Retina (tissue), 1 donor: ENCODE data around the gene LGALS16.
"Not testable (repeated sequence)": the region's sequence is repeated elsewhere in the genome, so short reads cannot be mapped to it uniquely, and the experiment has no call there.

ENCODE experiments used
- DNase-seq: peaks from one replicate; pipeline ENCODE4 v3.0.0-alpha.2; 2016

LGALS16 gene

GRCh38 chr19:39655613-39656012, at the start of gene LGALS16:
Gene LGALS16, plus strand, starts transcription at chr19:39655913. Its CDS starts 49 bp downstream, at chr19:39655962.
- DNase-seq = no peak

GRCh38 chr19:39607021-39607420, 48.7 kb upstream of the LGALS16 start:
- DNase-seq = no peak

GRCh38 chr19:39607561-39607960, 48.2 kb upstream of the LGALS16 start:
- no peak for DNase-seq

DNA sequence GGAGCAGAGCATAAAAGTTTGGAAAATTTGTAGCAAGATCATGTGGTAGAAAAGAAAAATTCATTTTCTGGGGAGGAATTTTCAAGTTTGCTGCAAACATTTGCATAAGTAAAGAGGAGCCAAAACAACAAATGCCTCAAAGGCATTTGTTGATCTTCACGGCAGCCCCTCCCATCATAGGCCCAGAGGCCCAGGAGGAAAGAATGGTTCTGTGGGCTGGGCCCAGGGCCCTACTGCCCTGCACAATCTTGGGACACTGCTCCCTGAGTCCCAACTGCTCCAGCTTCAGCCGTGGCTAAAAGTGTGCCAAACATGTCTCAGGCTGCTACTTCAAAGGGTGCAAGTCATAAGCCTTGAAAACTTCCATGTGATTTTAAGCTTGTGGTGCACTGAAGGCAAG, 42.1 kb upstream of the LGALS16 start:
- no peak for DNase-seq

DNA sequence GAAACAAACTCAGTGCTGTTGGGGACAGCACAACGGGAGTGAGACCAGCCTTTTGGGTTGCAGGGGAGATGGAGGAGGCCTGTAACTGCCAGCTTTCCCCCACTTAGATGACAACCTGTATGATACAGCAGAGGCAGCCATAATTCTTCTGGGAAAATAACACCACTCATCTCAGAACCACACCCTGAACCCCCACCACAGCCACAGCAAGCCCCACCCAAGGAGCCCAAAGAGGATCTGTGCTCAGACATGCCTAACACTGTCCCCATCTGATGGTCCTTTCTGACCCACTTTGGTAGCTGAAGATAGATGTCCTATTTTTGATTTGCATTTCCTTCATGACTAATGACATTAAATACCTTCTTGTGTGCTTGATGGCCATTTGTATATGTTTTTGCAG, 38.0 kb upstream of the LGALS16 start:
- no peak for DNase-seq

DNA sequence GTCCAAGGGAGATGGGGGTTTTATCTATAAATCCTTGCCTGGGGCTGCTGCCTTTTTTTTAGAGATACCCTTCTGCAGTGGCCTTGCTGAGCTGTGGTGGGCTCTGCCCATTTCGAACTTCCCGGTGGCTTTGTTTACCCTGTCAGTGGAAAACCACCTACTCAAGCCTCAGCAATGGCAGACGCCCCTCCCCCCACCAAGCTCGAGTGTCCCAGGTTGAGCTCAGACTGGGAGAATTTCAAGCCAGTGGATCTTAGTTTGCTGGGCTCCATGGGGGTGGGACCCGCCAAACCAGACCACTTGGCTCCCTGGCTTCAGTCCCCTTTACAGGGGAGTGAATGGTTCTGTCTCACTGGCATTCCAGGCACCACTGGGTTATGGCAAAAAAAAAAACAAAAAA, 31.8 kb upstream of the LGALS16 start:
- DNase-seq = no peak

GRCh38 chr19:39627631-39628030, 28.1 kb upstream of the LGALS16 start:
- DNase-seq = not testable (repeated sequence)

- DNase-seq = no peak
Observed at GRCh38 chr19:39631178-39631577, 24.5 kb upstream of the LGALS16 start.

GRCh38 chr19:39631626-39632025, 24.1 kb upstream of the LGALS16 start:
- DNase-seq = no peak

DNA sequence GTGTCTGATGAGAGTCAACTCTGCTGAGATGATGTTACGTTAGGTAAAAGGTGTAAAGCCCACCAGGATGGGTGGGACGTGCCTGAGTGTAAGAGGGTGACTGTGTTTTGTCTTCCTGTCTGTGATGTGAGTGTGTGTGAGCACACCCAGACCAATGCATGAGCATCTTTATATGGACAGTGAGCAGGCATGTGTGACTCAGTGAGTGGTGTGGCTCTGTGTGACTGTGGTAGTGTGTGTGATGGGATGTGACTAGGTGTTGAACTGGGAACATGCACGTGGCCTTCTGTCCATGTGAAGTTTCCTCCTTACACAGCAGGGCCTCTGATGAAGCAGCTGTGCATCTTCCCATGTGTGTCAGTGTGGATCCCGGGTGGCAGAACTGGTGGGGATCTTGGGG, 17.8 kb upstream of the LGALS16 start:
- no peak for DNase-seq

DNA sequence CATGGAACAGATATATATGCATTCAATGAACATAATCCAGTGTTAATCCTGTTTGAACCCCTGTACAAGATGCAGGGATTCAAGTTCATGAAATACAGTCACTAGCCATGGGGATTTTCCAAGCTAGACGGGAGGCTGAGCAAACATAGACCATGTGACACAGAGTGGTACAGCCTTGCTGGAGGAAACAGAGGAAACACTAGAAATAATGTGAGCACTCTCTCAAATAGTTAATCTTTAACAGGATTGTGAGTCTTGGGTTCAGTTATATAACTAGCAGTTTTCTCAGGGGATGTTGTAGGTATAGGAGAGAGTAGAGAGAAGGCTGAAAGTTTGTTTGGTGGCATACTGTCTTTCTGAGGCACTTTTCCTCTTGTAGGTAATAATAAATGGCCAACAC, 13.9 kb upstream of the LGALS16 start:
- no peak for DNase-seq

- no peak for DNase-seq
Observed at GRCh38 chr19:39643591-39643990, 12.1 kb upstream of the LGALS16 start.

DNA sequence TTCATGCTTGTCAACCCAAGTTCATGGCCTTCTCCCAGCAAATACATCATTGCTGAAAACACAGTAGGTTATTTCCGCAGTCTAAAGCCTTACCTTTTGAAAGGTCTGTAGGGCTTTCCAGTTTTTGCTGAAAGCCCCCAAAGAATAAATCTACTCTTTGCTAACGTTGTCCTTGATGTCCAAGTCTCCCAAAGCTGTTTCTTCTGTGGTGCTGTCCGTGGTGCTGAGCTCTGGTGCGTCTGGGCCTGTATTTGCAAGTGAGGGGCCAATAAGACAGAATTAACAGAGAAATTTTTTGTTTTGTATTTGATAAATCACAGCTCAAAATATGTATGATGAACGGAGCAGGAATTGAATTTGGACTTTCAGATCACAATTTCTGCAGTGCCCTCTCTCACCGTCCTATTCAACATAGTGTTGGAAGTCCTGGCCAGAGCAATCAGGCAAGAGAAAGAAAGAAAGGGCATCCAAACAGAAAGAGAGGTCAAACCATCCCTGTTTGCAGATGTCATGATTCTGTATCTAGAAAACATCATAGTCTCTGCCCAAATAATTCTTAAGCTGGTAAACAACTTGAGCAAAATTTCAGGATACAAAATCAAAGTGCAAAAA, 9.8 kb upstream of the LGALS16 start:
- no peak for DNase-seq

DNA sequence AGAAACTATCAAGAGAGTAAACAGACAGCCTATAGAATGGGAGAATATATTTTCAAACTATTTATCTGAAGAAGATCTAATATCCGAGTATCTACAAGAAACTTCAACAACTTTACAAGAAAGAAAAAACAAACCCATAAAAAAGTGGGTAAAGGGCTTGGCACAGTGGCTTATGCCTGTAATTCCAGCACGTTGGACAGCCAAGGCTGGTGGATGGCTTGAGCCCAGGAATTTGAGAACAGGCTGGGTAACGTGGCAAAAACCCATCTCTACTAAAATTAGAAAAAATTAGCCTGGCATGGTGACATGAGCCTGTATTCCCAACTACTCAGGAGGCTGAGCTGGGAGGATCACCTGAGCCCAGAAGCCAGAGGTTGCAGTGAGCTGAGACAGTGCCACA, 7.8 kb upstream of the LGALS16 start:
- no peak for DNase-seq

GRCh38 chr19:39659791-39660190, 4.1 kb downstream of the LGALS16 start:
- no peak for DNase-seq

DNA sequence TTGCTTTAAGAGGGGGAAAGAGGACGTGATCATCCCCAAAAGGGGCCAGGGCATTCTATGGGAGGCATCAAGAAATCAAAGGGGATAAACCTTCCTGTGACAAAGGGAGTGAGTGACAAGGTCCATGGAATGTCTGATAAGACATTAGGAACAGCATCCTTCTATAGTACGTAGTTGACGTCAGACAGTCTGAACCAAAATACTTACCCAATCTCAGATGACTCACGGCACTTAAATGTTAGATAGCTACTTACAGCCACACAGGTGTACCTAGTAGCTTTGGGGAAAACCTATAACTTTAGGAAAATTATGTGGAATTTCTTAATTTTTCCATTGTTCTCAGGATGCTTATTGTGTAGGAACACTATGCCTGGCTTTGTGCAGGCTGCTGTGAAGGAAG, 4.9 kb downstream of the LGALS16 start:
- DNase-seq = no peak

GRCh38 chr19:39661565-39661964, 5.9 kb downstream of the LGALS16 start:
- DNase-seq = no peak

DNA sequence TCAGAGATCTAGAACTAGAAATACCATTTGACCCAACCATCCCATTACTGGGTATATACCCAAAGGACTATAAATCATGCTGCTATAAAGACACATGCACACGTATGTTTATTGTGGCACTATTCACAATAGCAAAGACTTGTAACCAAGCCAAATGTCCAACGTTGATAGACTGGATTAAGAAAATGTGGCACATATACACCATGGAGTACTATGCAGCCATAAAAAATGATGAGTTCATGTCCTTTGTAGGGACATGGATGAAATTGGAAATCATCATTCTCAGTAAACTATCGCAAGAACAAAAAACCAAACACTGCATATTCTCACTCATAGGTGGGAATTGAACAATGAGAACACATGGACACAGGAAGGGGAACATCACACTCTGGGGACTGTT, 14.1 kb downstream of the LGALS16 start:
- DNase-seq = not testable (repeated sequence)

GRCh38 chr19:39670998-39671397, 15.3 kb downstream of the LGALS16 start:
- DNase-seq = no peak

DNA sequence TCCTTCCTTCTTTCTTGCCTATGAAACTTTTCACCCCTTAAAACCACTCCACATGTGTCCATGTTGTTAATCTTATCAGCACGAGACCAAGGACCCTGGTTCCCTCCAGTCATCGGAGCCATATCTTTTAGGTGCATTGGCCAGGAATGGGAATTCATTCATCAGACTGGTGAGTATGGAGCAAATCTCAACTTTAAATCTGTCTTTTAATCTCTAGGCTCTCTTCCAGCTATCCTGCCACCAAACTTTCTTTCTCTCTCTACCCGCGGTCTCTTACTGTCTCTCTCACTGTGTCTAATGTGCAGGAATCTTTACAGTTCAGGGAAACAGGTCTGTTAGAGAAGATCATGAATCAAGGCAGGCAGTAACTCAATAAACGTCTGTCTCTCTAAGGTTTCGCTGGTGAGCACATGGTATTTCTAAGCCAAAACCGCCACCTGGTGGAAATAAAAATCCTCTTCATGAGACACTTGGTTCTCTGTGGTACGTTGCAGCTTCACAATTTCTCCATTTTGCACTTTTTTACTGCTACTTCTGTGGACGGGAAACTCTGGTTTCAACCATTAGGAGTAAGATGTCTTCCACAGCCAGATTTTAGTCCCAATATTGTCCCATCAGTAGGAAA, 16.1 kb downstream of the LGALS16 start:
- peak; percentile 50 for DNase-seq

GRCh38 chr19:39672473-39672872, 16.8 kb downstream of the LGALS16 start:
- DNase-seq = no peak

DNA sequence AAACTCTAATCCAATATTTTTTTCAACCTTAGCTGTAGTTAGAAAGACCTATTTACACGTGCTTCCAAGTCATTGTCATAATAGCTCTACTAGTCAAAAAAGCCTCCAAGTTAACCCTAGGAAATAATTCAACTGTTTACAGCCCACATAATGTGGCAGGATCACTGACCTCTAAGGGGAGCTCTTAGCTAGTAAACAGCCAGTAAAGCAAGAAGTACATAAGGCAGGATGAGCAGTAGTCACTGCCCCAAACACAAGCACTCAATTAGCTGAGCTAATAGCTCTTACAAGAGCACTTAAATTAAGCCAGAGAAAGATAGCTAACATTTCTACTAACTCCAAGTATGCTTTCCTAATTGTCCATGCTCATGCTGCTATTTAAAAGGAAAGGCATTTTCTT, 18.1 kb downstream of the LGALS16 start:
- DNase-seq = not testable (repeated sequence)

DNA sequence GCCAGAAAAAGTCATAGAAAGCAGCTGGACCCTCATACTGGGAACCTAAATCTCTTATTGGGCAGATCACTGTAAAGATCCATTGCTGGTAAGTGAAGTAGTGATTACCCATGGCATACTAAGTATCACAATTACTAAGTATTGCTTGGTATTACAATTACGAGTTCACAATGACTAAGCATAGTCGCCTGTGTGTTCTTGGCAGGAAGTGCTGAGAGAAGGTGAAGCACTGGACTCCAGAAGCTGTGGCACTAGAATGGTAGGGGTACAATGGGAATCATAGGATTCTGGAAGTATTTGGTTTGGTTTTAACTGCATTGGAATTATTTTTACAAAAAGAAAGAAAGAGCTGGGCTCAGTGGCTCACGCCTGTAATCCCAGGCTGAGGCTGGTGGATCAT, 20.3 kb downstream of the LGALS16 start:
- no peak for DNase-seq

GRCh38 chr19:39677961-39678889, 22.5 kb downstream of the LGALS16 start:
- no peak for DNase-seq
